Stimulated activated naive CD8-positive, alpha-beta T cell treated with anti-CD3 and anti-CD28 coated beads, Interleukin-15, amount 100 ng/mL, for 72 hours (primary cell): ENCODE data around the gene DIS3L2.
A peak's percentile ranks its signal among the peaks of the same experiment; 100 is the strongest.

Experiments used
- ATAC-seq: fragments of 150-1000 bp; cut with Tn5 transposase; 2 replicates; pipeline ENCODE4 v1.10.0; 2021; ENCODE audit warnings: mild to moderate bottlenecking, moderate library complexity
- DNase-seq, 2 donors: peaks; one replicate each; pipeline ENCODE4 v3.0.0; 2021 to 2022
- H3K27ac Mint-ChIP-seq, 2 donors: one replicate each; pipeline ENCODE4 v1.8.0; 2022; ENCODE audit warnings: mild to moderate bottlenecking in 2 of 2, mixed read lengths in 2 of 2, moderate library complexity in 2 of 2
- H3K27me3 Mint-ChIP-seq: one replicate; pipeline ENCODE4 v1.8.0; 2022; ENCODE audit warnings: mixed read lengths
- H3K4me1 Mint-ChIP-seq: one replicate; pipeline ENCODE4 v1.8.0; 2022; ENCODE audit warnings: mild to moderate bottlenecking, mixed read lengths
- H3K4me3 Mint-ChIP-seq, 2 donors: one replicate each; pipeline ENCODE4 v1.8.0; 2022; ENCODE audit warnings: mild to moderate bottlenecking in 2 of 2, mixed read lengths in 2 of 2, moderate library complexity in 1 of 2
- H3K9me3 Mint-ChIP-seq, 2 donors: one replicate each; pipeline ENCODE4 v1.8.0; 2022; ENCODE audit warnings: mixed read lengths in 2 of 2

DIS3L2 gene

DNA sequence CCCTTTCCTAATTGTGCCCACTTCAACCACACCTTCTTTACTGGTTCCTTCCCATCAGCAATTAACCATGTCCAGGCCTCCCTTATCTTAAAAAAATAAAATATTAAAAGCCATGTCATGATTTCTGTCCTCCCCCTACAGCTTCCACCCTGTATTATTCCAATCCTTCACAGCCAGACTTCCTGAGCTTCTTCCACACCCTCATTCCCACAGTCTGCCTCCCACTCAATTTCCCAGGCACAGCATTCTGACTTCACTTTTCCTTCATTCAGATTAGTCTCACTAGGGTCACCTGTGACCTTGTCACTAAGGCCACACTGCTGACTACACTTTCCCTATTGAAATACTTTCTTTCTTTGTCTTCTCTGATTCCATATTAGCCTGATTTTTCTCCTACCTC is 159.4 kb downstream of the DIS3L2 start:
- ATAC-seq = no peak
- no peak for DNase-seq
- H3K4me3 Mint-ChIP-seq = no peak overlapping the region
- no peaks in the 10 kb centered on the region for H3K9me3 Mint-ChIP-seq
- H3K27me3 Mint-ChIP-seq = no peaks in the 10 kb centered on the region
- no peak overlapping the region for H3K27ac Mint-ChIP-seq
- peaks cover 19% of the 10 kb centered on the region for H3K4me1 Mint-ChIP-seq

DNA sequence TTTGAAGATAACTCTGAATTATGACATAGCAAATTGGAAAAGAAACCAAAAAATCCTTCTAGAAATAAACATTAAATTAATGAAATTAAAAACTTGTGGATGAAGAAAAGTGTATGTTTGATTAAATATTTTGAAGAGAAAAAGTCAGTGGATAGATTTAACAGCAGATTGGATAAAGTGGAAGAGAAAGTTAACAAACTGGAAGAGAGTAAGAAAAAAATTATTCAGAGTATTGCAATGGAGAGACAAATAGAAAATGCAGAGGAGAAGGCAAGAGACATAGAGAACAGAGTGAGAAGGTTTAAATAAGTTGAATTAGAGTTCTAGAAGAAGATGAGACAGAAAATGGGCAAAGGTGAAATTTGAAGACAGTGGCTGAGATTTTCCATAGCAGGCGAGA is 162.8 kb downstream of the DIS3L2 start:
- no peak overlapping the region for H3K4me3 Mint-ChIP-seq
- peaks cover 6% of the 10 kb centered on the region for H3K4me1 Mint-ChIP-seq
- ATAC-seq = no peak
- H3K27ac Mint-ChIP-seq = no peak overlapping the region
- DNase-seq = no peak
- no peaks in the 10 kb centered on the region for H3K27me3 Mint-ChIP-seq
- no peaks in the 10 kb centered on the region for H3K9me3 Mint-ChIP-seq

- H3K4me1 Mint-ChIP-seq = no peaks in the 10 kb centered on the region
- peak overlapping the region in 1 of 2 donors; percentile 56 for H3K27ac Mint-ChIP-seq
- no peaks in the 10 kb centered on the region for H3K27me3 Mint-ChIP-seq
- ATAC-seq = no peak
- no peak for DNase-seq
- no peaks in the 10 kb centered on the region for H3K9me3 Mint-ChIP-seq
- no peak overlapping the region for H3K4me3 Mint-ChIP-seq
Measured at GRCh38 chr2:232126301-232127099, 165.0 kb downstream of the DIS3L2 start.

GRCh38 chr2:232129483-232129882 is 168.0 kb downstream of the DIS3L2 start:
- ATAC-seq = no peak
- no peak overlapping the region for H3K27ac Mint-ChIP-seq
- no peaks in the 10 kb centered on the region for H3K4me1 Mint-ChIP-seq
- no peaks in the 10 kb centered on the region for H3K27me3 Mint-ChIP-seq
- no peaks in the 10 kb centered on the region for H3K9me3 Mint-ChIP-seq
- no peak overlapping the region for H3K4me3 Mint-ChIP-seq
- no peak for DNase-seq

DNA sequence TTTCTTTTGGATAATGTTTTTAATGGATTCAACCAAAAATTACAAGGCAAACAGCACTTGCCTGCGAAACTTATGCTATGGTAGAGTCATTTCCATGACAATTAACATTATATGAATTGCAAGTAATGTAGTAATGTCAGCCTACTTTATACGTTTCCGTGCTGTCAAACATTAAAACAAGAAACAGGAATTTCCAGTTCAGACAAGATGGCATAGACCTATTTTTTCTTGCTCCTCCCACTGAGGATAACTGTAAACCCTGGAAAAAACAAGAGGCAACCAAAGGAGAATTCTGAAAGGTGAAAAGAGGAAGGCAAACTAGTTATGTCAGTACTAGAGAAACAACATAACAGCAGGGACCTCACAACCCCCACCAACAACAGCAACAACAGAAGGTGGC is 170.7 kb downstream of the DIS3L2 start:
- no peak overlapping the region for H3K27ac Mint-ChIP-seq
- DNase-seq = no peak
- no peak overlapping the region for H3K4me3 Mint-ChIP-seq
- H3K9me3 Mint-ChIP-seq = no peaks in the 10 kb centered on the region
- H3K27me3 Mint-ChIP-seq = no peaks in the 10 kb centered on the region
- H3K4me1 Mint-ChIP-seq = peaks cover 12% of the 10 kb centered on the region
- no peak for ATAC-seq

DNA sequence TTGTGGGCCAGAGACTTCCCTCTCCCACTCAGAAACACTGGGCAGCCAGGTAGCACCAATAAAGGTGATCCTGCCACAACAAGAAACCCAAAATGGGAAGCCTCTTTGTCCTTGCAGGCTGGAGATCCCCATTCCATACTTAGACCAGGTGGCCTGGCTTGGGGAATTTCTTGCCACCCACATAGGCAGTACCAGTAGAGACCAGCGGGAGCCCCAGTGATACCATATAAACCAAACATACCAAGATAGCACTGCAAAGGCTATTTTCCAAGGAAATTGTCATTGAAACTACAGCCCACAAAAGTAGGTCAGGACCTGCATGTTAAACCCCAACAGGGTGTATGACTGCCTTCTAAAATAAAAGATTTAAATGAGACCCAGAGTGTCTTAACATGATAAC is 171.6 kb downstream of the DIS3L2 start:
- Mint-ChIP-seq H3K27ac (no peak overlapping the region), H3K4me3 (no peak overlapping the region), H3K27me3 (no peaks in the 10 kb centered on the region), H3K9me3 (no peaks in the 10 kb centered on the region), H3K4me1 (peaks cover 20% of the 10 kb centered on the region)
- DNase-seq (no peak), ATAC-seq (no peak)

GRCh38 chr2:232134939-232135338 is 173.4 kb downstream of the DIS3L2 start:
- no peak overlapping the region for H3K27ac Mint-ChIP-seq
- H3K9me3 Mint-ChIP-seq = no peaks in the 10 kb centered on the region

DNA sequence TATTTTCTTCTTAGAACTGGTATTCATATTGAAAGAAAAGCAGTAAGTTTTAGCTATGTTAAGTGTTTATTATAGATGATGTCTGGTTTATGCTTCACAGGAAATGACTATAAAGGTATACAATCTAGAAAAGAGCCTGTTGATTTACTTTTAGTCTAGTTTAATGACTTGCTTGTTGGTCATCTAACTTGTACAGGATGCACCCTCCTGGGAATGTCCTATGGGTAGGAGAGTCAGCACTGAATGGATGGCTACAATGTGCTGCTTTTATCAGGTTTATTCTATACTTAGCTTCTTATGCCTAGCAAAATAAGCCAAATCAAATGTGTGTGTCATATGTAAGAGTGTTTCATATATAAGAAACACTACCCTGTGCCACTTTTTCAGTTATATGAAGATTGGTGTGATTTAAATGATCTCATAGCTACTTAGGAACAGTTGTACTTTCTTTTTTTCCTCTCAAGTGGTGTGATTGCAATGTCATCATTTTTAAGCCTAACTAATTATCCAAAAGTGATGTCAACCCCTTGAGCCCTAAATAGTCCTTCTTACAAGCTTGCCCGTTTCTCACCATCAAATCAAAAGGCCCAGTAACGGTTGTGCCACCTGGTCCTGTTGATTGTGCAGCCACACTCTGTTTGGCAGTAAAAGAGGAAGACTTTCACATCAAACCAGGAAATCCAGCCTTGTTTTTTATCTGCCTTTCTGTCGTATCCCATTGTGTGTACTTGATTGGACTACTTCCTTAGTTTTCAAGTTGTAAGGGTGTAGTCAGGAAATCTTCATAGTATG is 176.0 kb downstream of the DIS3L2 start:
- ATAC-seq = no peak
- no peaks in the 10 kb centered on the region for H3K27me3 Mint-ChIP-seq
- H3K27ac Mint-ChIP-seq = peak overlapping the region in 1 of 2 donors; percentile 66
- no peak for DNase-seq
- no peaks in the 10 kb centered on the region for H3K9me3 Mint-ChIP-seq
- H3K4me1 Mint-ChIP-seq = peaks cover 48% of the 10 kb centered on the region
- H3K4me3 Mint-ChIP-seq = no peak overlapping the region

More at GRCh38 chr2:232134939-232135338, 173.4 kb downstream of the DIS3L2 start:
- Mint-ChIP-seq H3K4me1 (peaks cover 36% of the 10 kb centered on the region), H3K27me3 (no peaks in the 10 kb centered on the region), H3K4me3 (no peak overlapping the region)
- DNase-seq = no peak
- no peak for ATAC-seq

GRCh38 chr2:232138441-232138840 is 176.9 kb downstream of the DIS3L2 start:
- DNase-seq (no peak), ATAC-seq (no peak)
- Mint-ChIP-seq H3K4me1 (peaks cover 48% of the 10 kb centered on the region), H3K9me3 (no peaks in the 10 kb centered on the region), H3K27ac (peak overlapping the region in 1 of 2 donors; percentile 36), H3K27me3 (no peaks in the 10 kb centered on the region), H3K4me3 (peak overlapping the region in 1 of 2 donors; percentile 40)

DNA sequence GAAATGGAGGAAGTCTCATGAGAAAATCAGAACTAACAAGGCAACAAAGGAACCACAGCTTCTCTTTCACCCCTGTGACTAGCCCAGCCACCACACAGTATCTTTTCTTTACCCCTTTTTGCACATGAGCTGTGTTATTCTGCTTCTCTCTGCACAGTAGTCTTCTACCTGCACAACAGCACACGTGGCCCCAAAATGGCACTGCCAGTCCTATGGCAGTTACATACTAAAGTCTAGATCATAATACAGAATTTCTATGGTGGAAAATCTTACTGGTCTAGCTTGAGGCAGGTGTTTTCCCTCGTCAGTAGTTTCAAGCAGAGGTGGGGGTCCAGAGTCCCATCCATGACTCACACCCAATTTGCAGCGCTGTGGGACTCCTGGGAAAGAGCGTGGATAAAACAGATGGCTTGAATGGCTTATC is 177.7 kb downstream of the DIS3L2 start:
- Mint-ChIP-seq H3K27me3 (no peaks in the 10 kb centered on the region), H3K4me3 (peak overlapping the region; percentile 13 to 40), H3K9me3 (no peaks in the 10 kb centered on the region), H3K27ac (peak overlapping the region; percentile 22 to 43), H3K4me1 (peaks cover 48% of the 10 kb centered on the region)
- peak; percentile 7 to 13 for DNase-seq
- ATAC-seq = peak; percentile 83

- ATAC-seq = no peak
- no peak for DNase-seq
- H3K27ac Mint-ChIP-seq = peak overlapping the region in 1 of 2 donors; percentile 72
- peak overlapping the region in 1 of 2 donors; percentile 40 for H3K4me3 Mint-ChIP-seq
- no peaks in the 10 kb centered on the region for H3K9me3 Mint-ChIP-seq
- H3K4me1 Mint-ChIP-seq = peaks cover 44% of the 10 kb centered on the region
- H3K27me3 Mint-ChIP-seq = no peaks in the 10 kb centered on the region
Measured at GRCh38 chr2:232139786-232140562, 178.5 kb downstream of the DIS3L2 start.

DNA sequence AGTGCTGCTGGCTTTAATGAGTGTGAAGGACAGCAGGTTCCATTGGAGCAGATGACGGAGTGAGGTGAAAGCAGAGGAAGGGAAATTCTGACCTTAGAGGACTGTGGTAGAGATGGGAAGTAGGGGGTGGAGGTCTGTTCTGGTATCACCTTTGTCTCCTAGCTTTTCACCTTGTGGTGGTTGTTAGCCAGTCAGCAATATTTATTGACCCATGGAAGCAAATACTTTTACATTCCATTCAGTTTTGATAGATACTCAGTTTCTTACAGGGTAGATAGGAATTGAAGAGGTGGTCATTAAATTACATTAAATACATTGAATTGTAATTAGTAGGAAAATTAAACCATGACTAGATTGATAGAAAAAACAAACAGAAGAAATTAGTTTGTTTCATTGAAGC is 180.1 kb downstream of the DIS3L2 start:
- Mint-ChIP-seq H3K27ac (no peak overlapping the region), H3K27me3 (no peaks in the 10 kb centered on the region), H3K9me3 (no peaks in the 10 kb centered on the region), H3K4me3 (no peak overlapping the region), H3K4me1 (peaks cover 35% of the 10 kb centered on the region)
- no peak for ATAC-seq
- no peak for DNase-seq

GRCh38 chr2:232142049-232142448 is 180.5 kb downstream of the DIS3L2 start:
- no peak overlapping the region for H3K4me3 Mint-ChIP-seq
- DNase-seq = peak; percentile 18 to 38
- no peak overlapping the region for H3K27ac Mint-ChIP-seq
- ATAC-seq = peak; percentile 58
- no peaks in the 10 kb centered on the region for H3K27me3 Mint-ChIP-seq
- no peaks in the 10 kb centered on the region for H3K9me3 Mint-ChIP-seq
- peaks cover 35% of the 10 kb centered on the region for H3K4me1 Mint-ChIP-seq

GRCh38 chr2:232142502-232142901 is 181.0 kb downstream of the DIS3L2 start:
- peaks cover 33% of the 10 kb centered on the region for H3K4me1 Mint-ChIP-seq
- ATAC-seq (no peak), DNase-seq (no peak)
- no peak overlapping the region for H3K4me3 Mint-ChIP-seq
- no peaks in the 10 kb centered on the region for H3K27me3 Mint-ChIP-seq
- no peak overlapping the region for H3K27ac Mint-ChIP-seq
- H3K9me3 Mint-ChIP-seq = no peaks in the 10 kb centered on the region

- H3K4me1 Mint-ChIP-seq = peaks cover 4% of the 10 kb centered on the region
- DNase-seq = no peak
- no peaks in the 10 kb centered on the region for H3K9me3 Mint-ChIP-seq
- H3K4me3 Mint-ChIP-seq = no peak overlapping the region
- no peak for ATAC-seq
- H3K27ac Mint-ChIP-seq = no peak overlapping the region
- no peaks in the 10 kb centered on the region for H3K27me3 Mint-ChIP-seq
Measured at GRCh38 chr2:232146294-232146693, 184.8 kb downstream of the DIS3L2 start.
